HG02973 (cell line): Measurements from ENCODE around the gene LIPC.

Experiments used
- ATAC-seq: cut with Tn5 transposase; IDR thresholded peaks from one replicate; pipeline ENCODE4 v1.9.1; 2021; ENCODE audit warnings: moderate library complexity; ENCODE audit not compliant: unreplicated experiment

Gene LIPC

GRCh38 chr15:58433597-58434333 is 2.0 kb downstream of the LIPC start:
- ATAC-seq: no peak

DNA sequence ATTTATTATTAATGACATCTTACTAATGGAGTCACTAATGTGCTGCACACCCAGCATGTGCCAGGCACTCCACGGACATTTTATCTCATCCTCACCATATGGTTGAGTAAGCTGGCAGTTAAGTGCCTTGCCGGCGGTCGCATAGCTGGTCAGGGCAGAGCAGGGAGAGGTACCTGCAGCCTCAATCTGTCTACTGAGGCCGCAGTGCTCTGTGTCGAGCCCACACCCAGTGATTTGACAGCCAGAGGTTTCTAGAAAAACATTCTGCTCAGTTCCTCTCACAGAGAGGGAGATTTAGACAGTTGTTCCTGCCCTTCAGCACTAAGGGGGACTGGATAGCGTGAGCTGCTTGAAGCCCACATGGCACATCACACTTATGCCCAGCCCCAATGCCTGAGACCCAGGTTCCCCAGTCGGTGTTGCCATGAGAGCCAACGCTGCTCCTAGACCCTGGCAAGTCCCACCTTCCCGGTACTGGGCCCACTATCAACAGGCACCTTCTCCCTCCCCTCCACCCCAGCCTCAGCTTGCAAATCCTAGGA is 2.6 kb downstream of the LIPC start:
- no peak for ATAC-seq

DNA sequence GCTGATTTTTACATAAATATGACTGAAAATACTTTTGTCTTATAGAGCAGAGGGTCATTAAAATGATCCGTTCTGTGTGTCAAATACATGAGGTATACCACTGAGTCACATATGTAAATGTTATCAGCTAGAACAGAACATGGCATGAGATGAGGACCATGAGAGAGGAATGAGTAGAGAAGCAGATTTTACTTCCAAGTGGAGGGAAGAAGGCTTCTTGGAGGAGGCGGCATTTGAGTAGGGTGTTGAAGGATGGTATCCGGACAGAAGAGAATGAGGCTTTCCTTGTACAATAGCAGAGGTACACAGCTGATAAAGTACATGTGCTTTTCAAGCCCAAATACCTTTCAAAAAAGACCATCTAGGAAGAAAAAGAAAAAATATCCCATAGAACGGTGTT is 4.8 kb downstream of the LIPC start:
- ATAC-seq: no peak

- ATAC-seq: no peak
Observed at GRCh38 chr15:58437531-58438105, 5.8 kb downstream of the LIPC start.

DNA sequence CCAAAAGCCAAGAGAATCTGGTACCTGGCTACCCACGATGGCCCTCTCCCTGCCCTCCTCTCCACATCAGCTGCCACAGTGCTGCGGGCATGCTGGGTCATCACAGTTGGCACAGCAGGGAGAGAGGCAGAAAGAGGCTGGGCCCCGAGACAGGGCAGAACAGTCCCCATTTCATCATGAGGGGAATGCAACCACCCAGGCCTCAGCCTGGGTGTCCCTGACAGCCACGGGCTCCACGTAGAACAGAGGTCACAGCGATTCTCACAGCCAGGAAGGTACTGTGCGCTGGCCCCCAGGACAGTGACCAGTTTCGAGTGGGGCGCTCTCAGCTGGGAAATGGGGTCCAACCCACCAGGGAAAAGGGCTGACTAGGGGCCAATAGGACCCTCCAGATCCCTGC is 6.3 kb downstream of the LIPC start:
- ATAC-seq: no peak

DNA sequence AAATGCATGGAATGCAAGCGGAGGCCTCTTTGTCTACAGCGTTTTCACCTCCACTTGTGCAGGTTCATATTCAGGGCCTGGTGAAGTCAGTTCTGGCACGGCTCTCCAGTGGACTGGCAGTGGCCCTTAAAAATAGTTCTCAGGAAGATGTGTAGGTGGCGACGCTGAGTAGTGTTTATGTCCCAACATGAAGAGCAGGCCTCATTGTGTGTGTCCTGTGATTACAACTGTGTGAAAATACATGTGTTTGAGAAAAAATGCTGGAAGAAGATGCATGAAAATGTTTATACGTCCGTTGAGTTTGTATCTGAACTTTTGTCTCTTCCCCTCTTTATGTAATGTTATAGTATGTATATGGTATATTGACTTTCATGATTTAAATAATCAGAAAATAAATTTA is 7.2 kb downstream of the LIPC start:
- ATAC-seq: no peak

DNA sequence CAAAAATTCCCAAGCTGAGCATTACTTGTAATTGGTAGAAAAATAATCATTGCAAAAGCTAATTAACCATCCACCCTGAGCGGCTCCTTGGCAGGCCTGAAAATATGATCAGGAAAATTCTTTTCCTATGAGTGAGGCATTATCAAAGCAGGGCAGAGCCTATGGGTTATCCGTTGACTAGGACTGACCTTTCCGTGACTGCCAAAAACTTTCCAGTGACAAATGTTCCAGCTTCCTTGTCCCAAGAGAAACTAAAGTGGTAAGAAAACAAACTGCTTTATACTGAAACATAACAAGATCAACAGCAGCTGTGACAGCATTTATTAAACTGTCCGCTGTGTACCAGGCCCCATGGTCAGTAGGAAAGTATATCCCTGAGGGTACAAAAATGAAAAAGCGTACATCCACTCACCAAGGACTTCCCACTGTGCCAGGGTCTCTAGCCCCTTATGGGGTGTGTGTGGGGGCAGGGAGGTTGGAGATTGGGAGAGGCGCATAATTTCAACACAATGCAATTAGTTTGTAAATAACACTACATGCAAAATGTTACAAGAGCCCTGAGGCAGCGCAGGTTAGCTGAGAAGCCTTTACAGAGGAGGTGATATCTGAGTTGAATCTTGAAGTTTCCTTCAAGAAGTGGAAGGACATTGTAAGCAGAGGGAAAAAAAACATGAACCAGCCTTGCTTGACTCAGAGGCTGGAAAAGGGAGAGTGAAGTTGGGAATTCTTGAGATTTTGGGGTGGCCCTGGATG is 8.5 kb downstream of the LIPC start:
- ATAC-seq: no peak

DNA sequence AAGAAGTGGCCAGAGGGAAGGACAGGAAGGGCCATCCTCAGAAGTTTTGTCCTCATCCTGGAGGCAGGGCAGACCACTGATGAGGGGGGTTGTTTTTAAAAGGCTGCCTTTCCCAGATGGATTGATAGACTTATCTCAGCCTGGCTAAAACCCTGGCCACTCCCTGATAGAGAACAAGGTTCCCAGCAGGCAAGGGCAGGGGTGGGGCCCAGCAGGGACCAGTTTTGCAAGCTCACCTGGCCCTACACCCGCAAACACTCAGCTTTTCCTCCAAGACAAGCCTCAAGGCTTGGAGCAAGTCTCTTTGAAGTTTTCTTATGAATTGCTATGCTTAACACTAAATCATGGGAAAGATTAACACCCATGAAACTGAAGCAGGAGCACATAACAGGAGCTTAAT is 9.1 kb downstream of the LIPC start:
- ATAC-seq: no peak

DNA sequence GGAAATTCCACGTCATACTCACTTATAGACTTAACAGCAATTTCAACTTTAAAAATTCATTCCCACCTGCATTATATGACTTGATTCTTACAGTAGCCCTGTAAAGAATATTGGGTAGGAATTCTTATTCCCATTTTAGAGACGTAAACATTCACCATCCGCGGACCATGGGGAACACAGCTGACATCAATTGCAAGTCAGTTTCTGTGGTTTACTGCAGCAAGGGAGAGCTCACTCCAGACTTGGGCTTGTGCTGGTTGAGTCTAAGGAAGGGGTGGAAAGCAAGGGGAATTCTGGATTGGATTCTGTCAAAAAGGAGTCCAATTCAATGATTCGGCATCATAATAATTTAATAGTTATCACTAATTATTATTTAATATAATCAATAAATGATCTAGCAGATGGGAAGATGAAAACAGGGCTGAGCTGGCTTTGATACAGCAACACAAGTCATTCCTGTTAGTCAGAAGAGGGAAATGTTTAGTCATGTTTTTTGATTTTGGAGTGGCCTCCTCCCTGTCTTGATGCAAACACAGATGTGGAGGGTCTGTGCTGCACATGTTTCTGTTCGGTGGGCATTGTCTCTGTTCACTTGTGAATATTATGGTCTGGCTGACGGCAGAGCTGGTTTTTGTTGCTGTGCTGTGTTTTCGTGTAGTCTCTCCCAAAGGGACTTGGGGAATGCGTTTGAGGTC is 9.7 kb downstream of the LIPC start:
- ATAC-seq: no peak

- ATAC-seq: no peak
Observed at GRCh38 chr15:58442122-58442521, 10.3 kb downstream of the LIPC start.

- no peak for ATAC-seq
Observed at GRCh38 chr15:58443308-58443707, 11.5 kb downstream of the LIPC start.

- ATAC-seq: no peak
Observed at GRCh38 chr15:58444056-58444455, 12.3 kb downstream of the LIPC start.

DNA sequence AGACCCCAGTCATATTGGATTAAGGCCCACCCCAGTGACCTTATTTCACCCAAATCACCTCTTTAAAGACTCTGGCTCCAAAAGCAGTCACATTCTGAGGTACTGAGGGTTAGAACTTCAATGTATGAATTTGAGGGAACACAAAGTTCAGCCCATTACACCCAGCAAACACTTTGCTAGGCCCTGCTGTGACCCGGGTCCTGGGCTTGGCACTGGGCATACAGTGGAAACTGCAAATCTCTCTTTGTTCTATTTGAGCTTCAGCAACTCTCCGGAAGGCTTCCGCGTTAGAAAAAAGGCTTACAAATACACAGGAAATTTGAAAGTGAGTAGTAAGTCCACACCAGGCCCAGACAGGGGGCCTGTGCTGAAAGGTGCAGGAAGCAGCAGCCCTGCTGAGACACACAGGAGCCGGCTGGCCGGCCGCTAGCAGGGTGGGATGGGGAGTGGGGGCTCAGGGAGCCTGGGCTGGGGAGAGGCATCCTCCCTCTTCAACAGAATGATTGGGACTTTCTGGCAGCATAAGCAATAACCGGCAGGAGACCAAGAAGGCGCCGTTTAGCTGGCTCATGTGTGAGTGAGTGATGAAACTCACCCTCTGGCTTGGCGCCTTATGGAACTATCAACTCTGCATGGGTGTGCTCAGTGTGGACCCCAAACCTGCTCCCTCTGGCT is 13.0 kb downstream of the LIPC start:
- no peak for ATAC-seq

- ATAC-seq: no peak
Observed at GRCh38 chr15:58445865-58446264, 14.1 kb downstream of the LIPC start.

GRCh38 chr15:58446521-58446920 is 14.7 kb downstream of the LIPC start:
- no peak for ATAC-seq

DNA sequence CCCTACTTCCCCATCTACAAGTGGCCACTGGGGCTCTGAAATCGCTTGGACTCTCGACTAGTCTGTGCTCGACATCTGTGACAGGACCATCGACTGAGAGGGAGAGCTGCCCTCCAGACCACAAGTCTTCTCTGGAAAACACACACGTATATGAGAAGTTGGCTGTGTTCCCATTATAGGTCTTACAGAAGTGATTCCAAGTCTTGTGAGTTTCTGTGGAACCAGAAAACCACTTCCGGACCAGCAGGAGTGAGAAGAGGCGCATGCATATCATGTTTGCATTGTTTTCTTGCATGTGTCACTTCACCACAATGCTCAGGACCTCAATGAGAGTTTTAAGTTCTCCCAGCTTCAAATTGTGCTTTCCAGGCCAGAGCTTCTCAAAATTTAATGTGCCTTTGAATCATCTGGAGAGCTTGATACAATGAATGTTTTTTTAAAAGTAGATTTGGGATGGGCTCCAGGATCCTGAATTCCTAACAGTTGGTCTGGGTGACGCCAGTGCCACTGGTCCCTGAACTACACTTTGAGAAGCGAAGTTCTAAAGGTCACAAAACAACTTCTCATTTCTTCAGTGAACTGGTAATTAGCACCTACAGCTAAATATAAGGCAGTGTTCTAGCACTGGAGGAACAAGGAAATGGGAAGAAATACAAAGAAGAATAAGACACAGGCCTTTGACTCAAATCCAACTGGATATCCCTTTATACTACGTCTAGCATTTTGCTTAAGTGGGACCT is 15.7 kb downstream of the LIPC start:
- no peak for ATAC-seq

DNA sequence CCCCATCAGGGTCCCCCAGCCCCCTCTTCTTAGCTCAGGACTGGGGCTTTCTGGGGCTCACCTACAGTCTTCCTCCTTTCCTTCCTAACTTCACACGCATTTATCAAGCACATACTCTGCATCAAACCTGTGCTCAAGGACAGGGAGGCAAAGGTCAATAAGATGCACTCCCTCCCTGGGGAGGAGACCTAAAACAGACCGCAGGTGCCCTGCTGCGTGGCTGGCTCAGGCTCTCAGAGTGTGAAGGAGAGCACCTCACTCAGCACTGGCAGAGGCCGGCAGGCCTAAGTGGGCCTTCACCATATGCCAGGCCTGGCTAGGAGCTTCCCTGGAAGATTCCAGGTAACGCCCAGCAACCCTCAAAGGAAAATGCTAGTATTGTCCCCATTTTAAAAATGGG is 16.5 kb downstream of the LIPC start:
- ATAC-seq: no peak

- ATAC-seq: no peak
Observed at GRCh38 chr15:58448906-58449305, 17.1 kb downstream of the LIPC start.

GRCh38 chr15:58451826-58452225 is 20.0 kb downstream of the LIPC start:
- ATAC-seq: no peak

- no peak for ATAC-seq
Observed at GRCh38 chr15:58452775-58453174, 21.0 kb downstream of the LIPC start.
